ENCODE data around the gene TBX1. TPM values are rescaled to one million over a fixed set of nuclear protein-coding genes. Genes with fewer than 3 reads are reported as not detected.

TBX1 gene
- total RNA-seq, 1 donor: not detected

DNA sequence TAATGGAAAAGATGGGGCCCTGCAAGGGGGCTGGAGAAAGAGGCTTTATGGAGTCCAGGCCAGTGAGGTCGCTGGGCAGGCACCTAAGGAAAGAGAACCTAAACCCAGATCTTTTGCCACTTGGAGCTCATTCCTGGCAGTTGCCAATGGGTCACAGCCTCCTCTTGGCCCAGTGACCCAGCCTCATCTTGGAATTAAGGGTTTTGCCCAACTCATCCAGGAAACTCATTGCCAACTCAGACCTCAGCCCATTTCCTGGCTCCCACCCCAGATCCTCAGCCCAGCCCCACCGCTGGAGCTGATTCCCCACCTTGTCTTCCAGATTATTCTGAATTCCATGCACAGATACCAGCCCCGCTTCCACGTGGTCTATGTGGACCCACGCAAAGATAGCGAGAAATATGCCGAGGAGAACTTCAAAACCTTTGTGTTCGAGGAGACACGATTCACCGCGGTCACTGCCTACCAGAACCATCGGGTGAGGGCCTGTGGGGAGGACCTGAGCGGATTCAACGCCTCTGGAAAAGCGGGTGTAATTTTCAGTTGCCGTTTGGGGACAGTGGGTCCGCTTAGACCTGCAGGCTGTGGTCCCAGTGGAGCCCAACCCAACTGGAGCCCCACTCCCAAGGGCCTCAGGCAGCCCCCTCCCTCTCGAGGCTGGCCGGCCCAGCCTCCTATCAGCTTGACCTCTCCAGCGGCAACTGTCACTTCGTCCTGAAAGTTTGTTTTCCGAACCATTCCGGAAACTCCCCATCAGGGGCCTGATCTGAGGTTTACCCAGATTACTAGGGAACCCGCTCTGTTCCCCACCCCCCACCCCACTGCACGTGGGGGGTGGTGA lies 4.3 kb downstream of the TBX1 start:
- Histone ChIP-seq H3K79me2 (ENCODE audit: insufficient read depth, low read length) (no peaks in the 10 kb centered on the region), H4K20me1 (ENCODE audit: insufficient read depth, low read length) (no peaks in the 10 kb centered on the region), H3K4me1 (ENCODE audit: insufficient read depth, low read length) (no peaks in the 10 kb centered on the region), H3K36me3 (ENCODE audit: insufficient read depth, low read length) (no peaks in the 10 kb centered on the region), H3K27me3 (ENCODE audit: insufficient read depth, low read length) (peaks cover 46% of the 10 kb centered on the region), H3K9me3 (ENCODE audit: low read depth, low read length) (no peaks in the 10 kb centered on the region), H2AFZ (ENCODE audit: low read length) (no peak overlapping the region), H3K27ac (ENCODE audit: low read depth, low read length) (no peak overlapping the region), H3K4me3 (ENCODE audit: insufficient read depth, low read length) (no peak overlapping the region), H3K4me2 (ENCODE audit: insufficient read depth, low read length) (no peak overlapping the region)
- DNase-seq (ENCODE audit: insufficient read length, low spot score, missing footprints): no peak
- TF ChIP-seq, protein P1, sequence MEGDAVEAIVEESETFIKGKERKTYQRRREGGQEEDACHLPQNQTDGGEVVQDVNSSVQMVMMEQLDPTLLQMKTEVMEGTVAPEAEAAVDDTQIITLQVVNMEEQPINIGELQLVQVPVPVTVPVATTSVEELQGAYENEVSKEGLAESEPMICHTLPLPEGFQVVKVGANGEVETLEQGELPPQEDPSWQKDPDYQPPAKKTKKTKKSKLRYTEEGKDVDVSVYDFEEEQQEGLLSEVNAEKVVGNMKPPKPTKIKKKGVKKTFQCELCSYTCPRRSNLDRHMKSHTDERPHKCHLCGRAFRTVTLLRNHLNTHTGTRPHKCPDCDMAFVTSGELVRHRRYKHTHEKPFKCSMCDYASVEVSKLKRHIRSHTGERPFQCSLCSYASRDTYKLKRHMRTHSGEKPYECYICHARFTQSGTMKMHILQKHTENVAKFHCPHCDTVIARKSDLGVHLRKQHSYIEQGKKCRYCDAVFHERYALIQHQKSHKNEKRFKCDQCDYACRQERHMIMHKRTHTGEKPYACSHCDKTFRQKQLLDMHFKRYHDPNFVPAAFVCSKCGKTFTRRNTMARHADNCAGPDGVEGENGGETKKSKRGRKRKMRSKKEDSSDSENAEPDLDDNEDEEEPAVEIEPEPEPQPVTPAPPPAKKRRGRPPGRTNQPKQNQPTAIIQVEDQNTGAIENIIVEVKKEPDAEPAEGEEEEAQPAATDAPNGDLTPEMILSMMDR (IDR thresholded peaks at IDR 0.05; ENCODE audit: extremely low read depth, low read depth, low read length): no peak

DNA sequence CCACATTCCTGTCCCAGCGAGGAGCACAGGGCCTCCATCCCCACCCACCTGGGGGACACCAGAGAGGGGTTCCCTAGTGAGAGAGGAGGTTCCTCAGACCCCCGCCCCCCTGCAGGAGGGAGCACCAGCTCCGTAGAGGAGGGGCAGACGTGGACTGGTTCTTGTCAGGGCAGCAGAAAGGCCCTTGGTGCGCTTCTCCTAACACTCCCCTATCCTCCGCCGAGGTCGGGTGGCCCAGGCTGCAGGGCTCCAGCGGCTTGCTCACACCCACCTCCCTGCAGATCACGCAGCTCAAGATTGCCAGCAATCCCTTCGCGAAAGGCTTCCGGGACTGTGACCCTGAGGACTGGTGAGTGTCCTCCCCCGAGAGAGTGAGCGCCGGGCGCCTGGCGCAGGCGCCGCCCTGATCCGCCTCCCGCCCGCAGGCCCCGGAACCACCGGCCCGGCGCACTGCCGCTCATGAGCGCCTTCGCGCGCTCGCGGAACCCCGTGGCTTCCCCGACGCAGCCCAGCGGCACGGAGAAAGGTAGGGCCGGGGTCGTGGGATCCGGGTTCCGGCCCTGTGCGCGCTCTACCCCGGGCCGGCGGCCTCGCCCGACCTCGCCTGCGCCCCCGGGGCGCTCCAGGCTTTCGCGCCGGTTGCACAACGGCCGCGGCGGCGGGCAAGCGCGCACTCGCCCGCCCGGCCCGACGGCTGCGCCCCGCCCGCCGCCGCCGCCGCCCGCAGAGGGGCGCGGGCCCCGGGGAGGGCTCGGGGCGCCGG lies 5.1 kb downstream of the TBX1 start:
- Histone ChIP-seq H3K9me3 (ENCODE audit: low read depth, low read length) (no peaks in the 10 kb centered on the region), H3K4me3 (ENCODE audit: insufficient read depth, low read length) (no peak overlapping the region), H3K79me2 (ENCODE audit: insufficient read depth, low read length) (no peaks in the 10 kb centered on the region), H3K27ac (ENCODE audit: low read depth, low read length) (no peak overlapping the region), H3K27me3 (ENCODE audit: insufficient read depth, low read length) (peaks cover 41% of the 10 kb centered on the region), H2AFZ (ENCODE audit: low read length) (no peak overlapping the region), H4K20me1 (ENCODE audit: insufficient read depth, low read length) (peaks cover 2% of the 10 kb centered on the region), H3K4me1 (ENCODE audit: insufficient read depth, low read length) (no peaks in the 10 kb centered on the region), H3K4me2 (ENCODE audit: insufficient read depth, low read length) (no peak overlapping the region), H3K36me3 (ENCODE audit: insufficient read depth, low read length) (no peaks in the 10 kb centered on the region)
- TF ChIP-seq, protein P1 (IDR thresholded peaks at IDR 0.05; ENCODE audit: extremely low read depth, low read depth, low read length): no peak
- no peak for DNase-seq (ENCODE audit: insufficient read length, low spot score, missing footprints)

DNA sequence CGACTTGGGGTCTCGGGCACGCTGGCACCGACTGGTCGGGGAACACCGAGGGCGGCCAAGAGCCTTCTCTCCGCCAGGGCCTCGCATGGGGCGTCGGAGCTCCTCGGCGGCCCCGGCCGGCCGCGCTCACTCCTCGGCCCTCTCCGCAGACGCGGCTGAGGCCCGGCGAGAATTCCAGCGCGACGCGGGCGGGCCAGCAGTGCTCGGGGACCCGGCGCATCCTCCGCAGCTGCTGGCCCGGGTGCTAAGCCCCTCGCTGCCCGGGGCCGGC lies 5.6 kb downstream of the TBX1 start:
- Histone ChIP-seq H3K79me2 (ENCODE audit: insufficient read depth, low read length) (no peaks in the 10 kb centered on the region), H3K4me3 (ENCODE audit: insufficient read depth, low read length) (no peak overlapping the region), H3K27me3 (ENCODE audit: insufficient read depth, low read length) (peaks cover 39% of the 10 kb centered on the region), H3K4me2 (ENCODE audit: insufficient read depth, low read length) (no peak overlapping the region), H3K36me3 (ENCODE audit: insufficient read depth, low read length) (no peaks in the 10 kb centered on the region), H2AFZ (ENCODE audit: low read length) (no peak overlapping the region), H3K4me1 (ENCODE audit: insufficient read depth, low read length) (no peaks in the 10 kb centered on the region), H3K9me3 (ENCODE audit: low read depth, low read length) (no peaks in the 10 kb centered on the region), H3K27ac (ENCODE audit: low read depth, low read length) (no peak overlapping the region), H4K20me1 (ENCODE audit: insufficient read depth, low read length) (peaks cover 4% of the 10 kb centered on the region)
- TF ChIP-seq, protein P1 (IDR thresholded peaks at IDR 0.05; ENCODE audit: extremely low read depth, low read depth, low read length): no peak
- peak; percentile 87 for DNase-seq (ENCODE audit: insufficient read length, low spot score, missing footprints)
